Measurements from ENCODE around the gene MRPL34.

DNA sequence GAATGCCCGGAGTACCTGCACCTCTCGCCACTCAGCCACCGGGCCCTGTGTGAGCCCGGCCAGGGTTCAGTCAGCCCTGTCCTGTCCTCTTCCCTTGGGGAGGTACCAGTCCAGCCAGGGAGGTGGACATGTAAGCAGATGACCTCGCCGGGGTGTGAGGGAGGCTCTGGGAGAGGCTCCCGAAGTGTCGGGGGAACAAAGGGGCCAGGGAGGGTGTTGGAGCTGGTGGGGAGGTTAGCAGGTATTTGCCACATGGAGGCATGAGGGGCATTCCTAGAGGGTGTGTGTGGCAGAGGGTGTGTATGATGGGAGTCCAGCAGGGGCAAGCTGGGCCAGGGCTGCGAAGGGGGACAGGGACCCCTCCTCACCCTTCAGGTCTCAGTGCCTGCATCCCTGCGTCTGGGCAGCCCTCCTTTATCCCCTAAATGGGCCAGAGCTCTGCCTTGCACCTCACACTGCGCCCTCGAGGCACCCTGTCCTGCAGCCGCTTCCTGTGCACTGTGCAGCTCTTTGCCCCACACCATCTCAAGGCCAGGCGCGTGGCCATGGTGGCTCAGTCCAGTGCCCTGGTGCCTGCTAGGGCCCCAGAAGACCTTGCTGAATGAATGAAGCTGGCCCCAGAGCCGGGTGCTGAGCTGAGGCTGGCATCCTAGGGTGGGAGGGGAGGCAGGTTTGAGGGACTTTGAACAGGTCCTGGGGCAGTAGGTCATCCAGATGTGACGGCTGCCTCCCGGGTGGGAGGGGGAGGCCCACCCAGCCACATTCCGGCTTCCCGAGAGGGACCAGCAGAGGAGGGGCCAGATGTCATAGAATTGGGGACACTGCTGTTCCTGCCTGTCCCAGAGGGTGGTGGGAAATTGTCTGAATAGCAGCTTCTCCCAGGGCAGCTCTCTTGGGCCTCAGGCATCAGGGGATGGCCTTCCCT lies 6.8 kb downstream of the MRPL34 start:
- TF ChIP-seq, protein P1, sequence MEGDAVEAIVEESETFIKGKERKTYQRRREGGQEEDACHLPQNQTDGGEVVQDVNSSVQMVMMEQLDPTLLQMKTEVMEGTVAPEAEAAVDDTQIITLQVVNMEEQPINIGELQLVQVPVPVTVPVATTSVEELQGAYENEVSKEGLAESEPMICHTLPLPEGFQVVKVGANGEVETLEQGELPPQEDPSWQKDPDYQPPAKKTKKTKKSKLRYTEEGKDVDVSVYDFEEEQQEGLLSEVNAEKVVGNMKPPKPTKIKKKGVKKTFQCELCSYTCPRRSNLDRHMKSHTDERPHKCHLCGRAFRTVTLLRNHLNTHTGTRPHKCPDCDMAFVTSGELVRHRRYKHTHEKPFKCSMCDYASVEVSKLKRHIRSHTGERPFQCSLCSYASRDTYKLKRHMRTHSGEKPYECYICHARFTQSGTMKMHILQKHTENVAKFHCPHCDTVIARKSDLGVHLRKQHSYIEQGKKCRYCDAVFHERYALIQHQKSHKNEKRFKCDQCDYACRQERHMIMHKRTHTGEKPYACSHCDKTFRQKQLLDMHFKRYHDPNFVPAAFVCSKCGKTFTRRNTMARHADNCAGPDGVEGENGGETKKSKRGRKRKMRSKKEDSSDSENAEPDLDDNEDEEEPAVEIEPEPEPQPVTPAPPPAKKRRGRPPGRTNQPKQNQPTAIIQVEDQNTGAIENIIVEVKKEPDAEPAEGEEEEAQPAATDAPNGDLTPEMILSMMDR (IDR thresholded peaks at IDR 0.05; ENCODE audit: poor library complexity) = no peak
- TF ChIP-seq EZH2 (IDR thresholded peaks at IDR 0.05; ENCODE audit: borderline replicate concordance) (no peak), EZH2phosphoT487 (IDR thresholded peaks at IDR 0.05; ENCODE audit: low read depth, severe bottlenecking, unreplicated experiment) (no peak)
